22Rv1 (cell line): Measurements from ENCODE around the gene CDC42.

ENCODE experiments used
- ZFX ChIP-seq: fragments of 450-650 bp; IDR thresholded peaks from 2 replicates; pipeline ENCODE4 v1.6.1; 2017; ENCODE audit warnings: antibody characterized with exemption, borderline replicate concordance
- TF ChIP-seq, protein P1 (sequence below): fragments of 450-650 bp; IDR thresholded peaks from 2 replicates; pipeline ENCODE4 v1.5.1; 2017; ENCODE audit warnings: mild to moderate bottlenecking

DNA sequence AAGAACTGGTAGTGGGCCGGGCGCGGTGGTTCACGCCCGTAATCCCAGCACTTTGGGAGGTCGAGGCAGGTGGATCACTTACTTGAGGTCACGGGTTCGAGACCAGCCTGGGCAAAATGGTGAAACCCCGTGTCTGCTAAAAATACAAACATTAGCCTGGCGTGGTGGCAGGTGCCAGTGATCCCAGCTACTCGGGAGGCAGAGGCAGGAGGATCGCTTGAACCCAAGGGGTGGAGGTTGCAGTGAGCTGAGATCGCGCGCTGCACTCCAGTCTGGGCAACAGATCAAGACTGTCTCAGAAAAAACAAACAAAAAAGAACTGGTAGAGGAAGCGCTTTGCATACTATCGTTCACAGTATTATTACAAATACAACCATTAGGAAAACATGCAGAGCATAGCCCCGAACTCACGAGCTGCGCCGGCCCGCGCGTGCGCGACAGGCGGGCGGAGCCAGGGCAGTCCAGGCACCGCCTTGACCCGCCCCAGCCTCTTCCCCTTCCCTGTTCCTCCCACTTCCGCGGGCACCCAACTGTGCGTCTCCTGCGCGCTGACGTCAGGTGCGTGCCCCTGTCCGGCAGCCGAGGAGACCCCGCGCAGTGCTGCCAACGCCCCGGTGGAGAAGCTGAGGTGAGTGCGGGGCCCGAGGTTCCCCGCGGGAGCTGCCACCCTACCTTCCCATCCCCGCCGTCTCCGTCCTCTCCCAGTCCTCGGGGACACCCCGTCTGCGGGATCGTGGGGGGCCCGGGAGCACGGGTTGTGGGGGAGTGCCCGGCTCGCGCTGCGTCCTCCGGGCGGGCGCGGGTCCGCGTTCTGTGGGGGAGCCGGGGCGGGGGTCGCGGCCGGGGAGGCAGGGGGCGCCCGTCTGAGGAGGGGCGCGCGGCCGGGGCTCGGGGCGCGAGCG is at the start of gene CDC42:
- TF ChIP-seq, protein P1, sequence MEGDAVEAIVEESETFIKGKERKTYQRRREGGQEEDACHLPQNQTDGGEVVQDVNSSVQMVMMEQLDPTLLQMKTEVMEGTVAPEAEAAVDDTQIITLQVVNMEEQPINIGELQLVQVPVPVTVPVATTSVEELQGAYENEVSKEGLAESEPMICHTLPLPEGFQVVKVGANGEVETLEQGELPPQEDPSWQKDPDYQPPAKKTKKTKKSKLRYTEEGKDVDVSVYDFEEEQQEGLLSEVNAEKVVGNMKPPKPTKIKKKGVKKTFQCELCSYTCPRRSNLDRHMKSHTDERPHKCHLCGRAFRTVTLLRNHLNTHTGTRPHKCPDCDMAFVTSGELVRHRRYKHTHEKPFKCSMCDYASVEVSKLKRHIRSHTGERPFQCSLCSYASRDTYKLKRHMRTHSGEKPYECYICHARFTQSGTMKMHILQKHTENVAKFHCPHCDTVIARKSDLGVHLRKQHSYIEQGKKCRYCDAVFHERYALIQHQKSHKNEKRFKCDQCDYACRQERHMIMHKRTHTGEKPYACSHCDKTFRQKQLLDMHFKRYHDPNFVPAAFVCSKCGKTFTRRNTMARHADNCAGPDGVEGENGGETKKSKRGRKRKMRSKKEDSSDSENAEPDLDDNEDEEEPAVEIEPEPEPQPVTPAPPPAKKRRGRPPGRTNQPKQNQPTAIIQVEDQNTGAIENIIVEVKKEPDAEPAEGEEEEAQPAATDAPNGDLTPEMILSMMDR = no peak
- no peak for TF ChIP-seq ZFX
